HepG2 (cell line): ENCODE data around the gene TAF3. TPM values are rescaled to one million over a fixed set of nuclear protein-coding genes. Genes with fewer than 3 reads are reported as not detected.

ENCODE experiments used
- BORCS8-MEF2B ChIP-seq: sonication (generic); formaldehyde crosslinking; IDR thresholded peaks from 2 replicates; pipeline ENCODE4 v1.8.0; 2022; ENCODE audit warnings: mild to moderate bottlenecking, missing genetic modification reagents
- CTCF ChIP-seq: sonication (generic); formaldehyde crosslinking; IDR thresholded peaks from 2 replicates; pipeline ENCODE4 v1.5.0; 2020; ENCODE audit warnings: mild to moderate bottlenecking, missing genetic modification reagents, moderate library complexity
- DMAP1 ChIP-seq: IDR thresholded peaks from 2 replicates; pipeline ENCODE4 v1.6.1; 2016
- MEIS1 ChIP-seq: sonication (generic); formaldehyde crosslinking; IDR thresholded peaks from 2 replicates; pipeline ENCODE4 v1.9.0; 2021; ENCODE audit warnings: mild to moderate bottlenecking, missing genetic modification reagents, moderate library complexity, borderline replicate concordance
- NONO ChIP-seq, 2 experiments: fragments of 450-650 bp in 1 of 2; sonication (generic) in 1 of 2; formaldehyde crosslinking in 1 of 2; IDR thresholded peaks in 1 of 2; conservative IDR thresholded peaks in 1 of 2; 2 replicates each; pipeline versions ENCODE4 v1.6.1 to v1.8.0; 2017 to 2022; ENCODE audit warnings: mild to moderate bottlenecking in 1 of 2, missing genetic modification reagents in 1 of 2, moderate library complexity in 1 of 2
- NR2C2 ChIP-seq: sonication (generic); formaldehyde crosslinking; IDR thresholded peaks from 2 replicates; pipeline ENCODE4 v1.4.0; 2020; ENCODE audit warnings: missing genetic modification reagents, mild to moderate bottlenecking, moderate library complexity, borderline replicate concordance
- PAXIP1 ChIP-seq: sonication (generic); formaldehyde crosslinking; conservative IDR thresholded peaks from 2 replicates; pipeline ENCODE4 v1.4.0; 2020; ENCODE audit warnings: mild to moderate bottlenecking, missing genetic modification reagents, moderate library complexity
- POLR2AphosphoS5 ChIP-seq: IDR thresholded peaks from 2 replicates; pipeline ENCODE4 v1.6.1; 2012; ENCODE audit warnings: low read depth, low read length
- RARG ChIP-seq: sonication (generic); formaldehyde crosslinking; IDR thresholded peaks from 2 replicates; pipeline ENCODE4 v1.4.0; 2020; ENCODE audit warnings: low read depth, mild to moderate bottlenecking, missing genetic modification reagents
- SOX13 ChIP-seq, 3 experiments: fragments of 450-650 bp in 1 of 3; sonication (generic) in 1 of 3; formaldehyde crosslinking in 1 of 3; IDR thresholded peaks in 2 of 3; conservative IDR thresholded peaks in 1 of 3; 2 replicates each; pipeline versions ENCODE4 v1.5.0 to v1.6.1; 2016 to 2020; ENCODE audit warnings: antibody characterized with exemption in 1 of 3, mild to moderate bottlenecking in 1 of 3, missing compliant biosample characterization in 1 of 3, missing genetic modification reagents in 1 of 3, moderate library complexity in 1 of 3
- ZC3H4 ChIP-seq: sonication (generic); formaldehyde crosslinking; IDR thresholded peaks from 2 replicates; pipeline ENCODE4 v1.4.0; 2020; ENCODE audit warnings: missing genetic modification reagents, borderline replicate concordance
- ZNF296 ChIP-seq: sonication (generic); formaldehyde crosslinking; conservative IDR thresholded peaks from 2 replicates; pipeline ENCODE4 v1.5.0; 2020; ENCODE audit warnings: mild to moderate bottlenecking, missing genetic modification reagents
- ZNF367 ChIP-seq: sonication (generic); formaldehyde crosslinking; IDR thresholded peaks from 2 replicates; pipeline ENCODE4 v1.4.0; 2020; ENCODE audit warnings: missing genetic modification reagents, borderline replicate concordance
- ZNF776 ChIP-seq: sonication (generic); formaldehyde crosslinking; IDR thresholded peaks from 2 replicates; pipeline ENCODE4 v1.4.0; 2020; ENCODE audit warnings: mild to moderate bottlenecking, missing genetic modification reagents
- ZNF841 ChIP-seq: sonication (generic); formaldehyde crosslinking; IDR thresholded peaks from 2 replicates; pipeline ENCODE4 v1.8.1; 2023; ENCODE audit warnings: missing genetic modification reagents, borderline replicate concordance
- polyA plus RNA-seq, 8 experiments: library from polyadenylated mRNA; depleted of rRNA in 3 of 8; stranded (reverse) in 7 of 8; unstranded in 1 of 8; fragments of >200 nt; fragmentation: Illumina TruSeq in 4 of 8; extraction: Trizol in 4 of 8; gene quantifications; 2 replicates each; pipeline versions ENCODE4 v1.2.1 to v1.2.3, GENCODE V29; 2011 to 2016; ENCODE audit warnings: low read depth in 4 of 8, missing spikeins in 1 of 8, mixed read lengths in 1 of 8; ENCODE audit not compliant: insufficient read depth in 1 of 8
- total RNA-seq, 5 experiments: library from RNA; depleted of rRNA; stranded (reverse); fragments of >200 nt; fragmentation: Illumina TruSeq; extraction: Trizol; gene quantifications; 2 replicates each; pipeline ENCODE4 v1.2.3, GENCODE V29; 2016; ENCODE audit warnings: low read depth in 1 of 5
- TF ChIP-seq, protein P1 (sequence below): sonication (generic); formaldehyde crosslinking; IDR thresholded peaks from 2 replicates; pipeline ENCODE4 v1.8.0; 2022; ENCODE audit warnings: mild to moderate bottlenecking, missing genetic modification reagents, moderate library complexity
- TF ChIP-seq, protein P2 (sequence below): sonication (generic); formaldehyde crosslinking; IDR thresholded peaks from 2 replicates; pipeline ENCODE4 v1.4.0; 2020; ENCODE audit warnings: missing genetic modification reagents, borderline replicate concordance

The TAF3 gene
- total and polyA plus RNA-seq, 2 of the 13 experiments (the other 11 are each of a cell fraction or from before 2014, with no cell fraction given): 1.7 to 2.9 TPM

- TF ChIP-seq, protein P1, sequence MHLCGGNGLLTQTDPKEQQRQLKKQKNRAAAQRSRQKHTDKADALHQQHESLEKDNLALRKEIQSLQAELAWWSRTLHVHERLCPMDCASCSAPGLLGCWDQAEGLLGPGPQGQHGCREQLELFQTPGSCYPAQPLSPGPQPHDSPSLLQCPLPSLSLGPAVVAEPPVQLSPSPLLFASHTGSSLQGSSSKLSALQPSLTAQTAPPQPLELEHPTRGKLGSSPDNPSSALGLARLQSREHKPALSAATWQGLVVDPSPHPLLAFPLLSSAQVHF (CRISPR knock-in tag): no peak
- no peak for TF ChIP-seq NONO (IDR thresholded peaks at IDR 0.05)
- peak; percentile 88; the same call in 1 of the 2 replicates for TF ChIP-seq NONO (CRISPR knock-in tag; conservative IDR thresholded peaks at IDR 0.05)
- peak; percentile 92 for TF ChIP-seq POLR2AphosphoS5
- TF ChIP-seq PAXIP1: no peak; the same call in 1 of the 2 replicates
- TF ChIP-seq CTCF (CRISPR knock-in tag): no peak
- no peak for TF ChIP-seq ZNF841 (CRISPR knock-in tag)
- no peak for TF ChIP-seq ZNF296 (CRISPR knock-in tag)
- 0 out of 2 replicates have a peak, but pooled peaks have one; percentile 52 for TF ChIP-seq RARG
- TF ChIP-seq DMAP1: peak; percentile 89; the same call in 1 of the 2 replicates
- no peak for TF ChIP-seq ZNF367 (CRISPR knock-in tag)
- 0 out of 2 replicates have a peak, but pooled peaks have one; percentile 36 for TF ChIP-seq ZC3H4 (CRISPR knock-in tag)
- TF ChIP-seq, protein P2, sequence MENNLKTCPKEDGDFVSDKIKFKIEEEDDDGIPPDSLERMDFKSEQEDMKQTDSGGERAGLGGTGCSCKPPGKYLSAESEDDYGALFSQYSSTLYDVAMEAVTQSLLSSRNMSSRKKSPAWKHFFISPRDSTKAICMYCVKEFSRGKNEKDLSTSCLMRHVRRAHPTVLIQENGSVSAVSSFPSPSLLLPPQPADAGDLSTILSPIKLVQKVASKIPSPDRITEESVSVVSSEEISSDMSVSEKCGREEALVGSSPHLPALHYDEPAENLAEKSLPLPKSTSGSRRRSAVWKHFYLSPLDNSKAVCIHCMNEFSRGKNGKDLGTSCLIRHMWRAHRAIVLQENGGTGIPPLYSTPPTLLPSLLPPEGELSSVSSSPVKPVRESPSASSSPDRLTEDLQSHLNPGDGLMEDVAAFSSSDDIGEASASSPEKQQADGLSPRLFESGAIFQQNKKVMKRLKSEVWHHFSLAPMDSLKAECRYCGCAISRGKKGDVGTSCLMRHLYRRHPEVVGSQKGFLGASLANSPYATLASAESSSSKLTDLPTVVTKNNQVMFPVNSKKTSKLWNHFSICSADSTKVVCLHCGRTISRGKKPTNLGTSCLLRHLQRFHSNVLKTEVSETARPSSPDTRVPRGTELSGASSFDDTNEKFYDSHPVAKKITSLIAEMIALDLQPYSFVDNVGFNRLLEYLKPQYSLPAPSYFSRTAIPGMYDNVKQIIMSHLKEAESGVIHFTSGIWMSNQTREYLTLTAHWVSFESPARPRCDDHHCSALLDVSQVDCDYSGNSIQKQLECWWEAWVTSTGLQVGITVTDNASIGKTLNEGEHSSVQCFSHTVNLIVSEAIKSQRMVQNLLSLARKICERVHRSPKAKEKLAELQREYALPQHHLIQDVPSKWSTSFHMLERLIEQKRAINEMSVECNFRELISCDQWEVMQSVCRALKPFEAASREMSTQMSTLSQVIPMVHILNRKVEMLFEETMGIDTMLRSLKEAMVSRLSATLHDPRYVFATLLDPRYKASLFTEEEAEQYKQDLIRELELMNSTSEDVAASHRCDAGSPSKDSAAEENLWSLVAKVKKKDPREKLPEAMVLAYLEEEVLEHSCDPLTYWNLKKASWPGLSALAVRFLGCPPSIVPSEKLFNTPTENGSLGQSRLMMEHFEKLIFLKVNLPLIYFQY (CRISPR knock-in tag): peak; percentile 82; the same call in 1 of the 2 replicates
- TF ChIP-seq NR2C2 (CRISPR knock-in tag): no peak; the same call in 1 of the 2 replicates
- no peak for TF ChIP-seq MEIS1
- TF ChIP-seq ZNF776: peak; percentile 84; the same call in 1 of the 2 replicates
- TF ChIP-seq SOX13 (IDR thresholded peaks at IDR 0.05): no peak
- TF ChIP-seq SOX13 (CRISPR knock-in tag; conservative IDR thresholded peaks at IDR 0.05 in 1 of 2, IDR thresholded peaks at IDR 0.05 in 1 of 2): 0 out of 4 replicates have a peak, but pooled peaks of 1 of the 2 experiments have one; percentile 19
- peak; percentile 93; the same call in 1 of the 2 replicates for TF ChIP-seq BORCS8-MEF2B (CRISPR knock-in tag)
These were observed 30.3 kb upstream of the TAF3 start, which contains the start of the genes ATP5F1C and KIN (continued) for GRCh38 chr10:7787857-7788638.
